ENCODE results near the gene VWDE. TPM values are rescaled to one million over a fixed set of nuclear protein-coding genes. Genes with fewer than 3 reads are reported as not detected.
"Not testable (repeated sequence)": the region's sequence is repeated elsewhere in the genome, so short reads cannot be mapped to it uniquely, and the experiment has no call there.

The VWDE gene
- 1 to 10 TPM; 1.5 to 1.9 TPM for total RNA-seq

- Mint-ChIP-seq H3K27me3 (ENCODE audit: low read depth) (peaks cover 14% of the 10 kb centered on the region), H3K9me3 (peaks cover 4% of the 10 kb centered on the region), H3K27ac (peak within 1 kb of the TSS; percentile 77), H3K36me3 (ENCODE audit: low read depth) (no peaks in the 10 kb centered on the region), H3K4me1 (ENCODE audit: low read depth) (peaks cover 9% of the 10 kb centered on the region), H3K4me3 (peak within 1 kb of the TSS; percentile 75)
- CTCF ChIA-PET: interaction anchor here (1.4 kb wide), 1 partner anchor 87 kb away, joined by 8 read pairs; no protein-coding TSS in a partner anchor
- DNase-seq: peak; percentile 76
- intact Hi-C loops (cut with micrococcal nuclease): loop anchor here (2.0 kb wide), 3 partner anchors 147 to 283 kb away; partner anchors contain the start of genes ARL4A and TMEM106B
Measured at GRCh38 chr7:12403287-12404181, at the start of gene VWDE. Gene VWDE, minus strand, starts transcription at chr7:12403865. Its CDS starts 149 bp downstream, at chr7:12403716.

DNA sequence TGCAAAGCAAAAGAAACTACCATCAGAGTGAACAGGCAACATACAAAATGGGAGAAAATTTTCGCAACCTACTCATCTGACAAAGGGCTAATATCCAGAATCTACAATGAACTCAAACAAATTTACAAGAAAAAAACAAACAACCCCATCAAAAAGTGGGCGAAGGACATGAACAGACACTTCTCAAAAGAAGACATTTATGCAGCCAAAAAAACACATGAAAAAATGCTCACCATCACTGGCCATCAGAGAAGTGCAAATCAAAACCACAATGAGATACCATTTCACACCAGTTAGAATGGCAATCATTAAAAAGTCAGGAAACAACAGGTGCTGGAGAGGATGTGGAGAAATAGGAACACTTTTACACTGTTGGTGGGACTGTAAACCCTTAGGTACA lies 49.5 kb upstream of the VWDE start:
- CTCF ChIA-PET: not testable (repeated sequence)
- intact Hi-C loops (cut with micrococcal nuclease): loop anchor here (10.0 kb wide), 1 partner anchor 172 kb away; no protein-coding TSS in a partner anchor

GRCh38 chr7:12450615-12451014 lies 47.0 kb upstream of the VWDE start:
- Mint-ChIP-seq H3K4me3 (no peak overlapping the region), H3K9me3 (no peaks in the 10 kb centered on the region), H3K4me1 (ENCODE audit: low read depth) (no peaks in the 10 kb centered on the region), H3K27me3 (ENCODE audit: low read depth) (peaks cover 4% of the 10 kb centered on the region), H3K36me3 (ENCODE audit: low read depth) (no peaks in the 10 kb centered on the region), H3K27ac (no peak overlapping the region)
- DNase-seq: no peak
- CTCF ChIA-PET: interaction anchor here (1.5 kb wide), 1 partner anchor 39 kb away, joined by 8 read pairs; no protein-coding TSS in a partner anchor
- intact Hi-C loops (cut with micrococcal nuclease): loop anchor here (10.0 kb wide), 1 partner anchor 174 kb away; no protein-coding TSS in a partner anchor

More for the DNA sequence above, 49.5 kb upstream of the VWDE start:
- H3K27ac Mint-ChIP-seq; H3K4me1 Mint-ChIP-seq (ENCODE audit: low read depth); H3K9me3 Mint-ChIP-seq; H3K4me3 Mint-ChIP-seq; DNase-seq; H3K36me3 Mint-ChIP-seq (ENCODE audit: low read depth); H3K27me3 Mint-ChIP-seq (ENCODE audit: low read depth): not testable (repeated sequence)

- Mint-ChIP-seq H3K9me3 (no peaks in the 10 kb centered on the region), H3K4me3 (no peak overlapping the region), H3K4me1 (ENCODE audit: low read depth) (no peaks in the 10 kb centered on the region), H3K36me3 (ENCODE audit: low read depth) (no peaks in the 10 kb centered on the region), H3K27me3 (ENCODE audit: low read depth) (peaks cover 13% of the 10 kb centered on the region), H3K27ac (no peak overlapping the region)
- DNase-seq: no peak
- intact Hi-C loops (cut with micrococcal nuclease): no loop called here
- CTCF ChIA-PET: no interaction called here
Measured at GRCh38 chr7:12444785-12445184, 41.1 kb upstream of the VWDE start.

DNA sequence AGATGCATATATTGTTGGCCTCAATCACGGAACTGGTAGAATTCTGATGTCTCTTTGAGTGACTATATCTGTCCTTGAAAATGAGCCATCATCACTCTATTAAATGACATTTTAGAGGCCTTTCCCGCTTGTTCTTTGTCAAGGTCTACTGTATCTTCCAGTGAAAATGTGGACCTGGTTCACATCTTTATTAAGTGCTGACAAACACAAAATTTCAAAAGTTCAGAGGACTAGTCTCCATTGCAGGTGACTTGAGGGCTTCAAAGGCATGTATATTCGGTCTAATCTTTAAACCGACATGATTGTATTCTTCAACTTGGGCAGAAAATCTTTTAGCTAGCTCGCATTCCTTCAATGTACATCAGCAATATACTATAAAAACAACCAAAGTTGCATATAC lies 36.6 kb upstream of the VWDE start:
- CTCF ChIA-PET: interaction anchor here (0.9 kb wide), 1 partner anchor 50 kb away, joined by 3 read pairs; no protein-coding TSS in a partner anchor
- H3K4me1 Mint-ChIP-seq (ENCODE audit: low read depth): no peaks in the 10 kb centered on the region
- H3K9me3 Mint-ChIP-seq: no peaks in the 10 kb centered on the region
- intact Hi-C loops (cut with micrococcal nuclease): no loop called here
- no peak overlapping the region for H3K27ac Mint-ChIP-seq
- DNase-seq: no peak
- no peak overlapping the region for H3K4me3 Mint-ChIP-seq
- H3K36me3 Mint-ChIP-seq (ENCODE audit: low read depth): no peaks in the 10 kb centered on the region
- H3K27me3 Mint-ChIP-seq (ENCODE audit: low read depth): peaks cover 18% of the 10 kb centered on the region

- no peak overlapping the region for H3K27ac Mint-ChIP-seq
- H3K36me3 Mint-ChIP-seq (ENCODE audit: low read depth): no peaks in the 10 kb centered on the region
- no peak for DNase-seq
- H3K27me3 Mint-ChIP-seq (ENCODE audit: low read depth): peaks cover 12% of the 10 kb centered on the region
- no peak overlapping the region for H3K4me3 Mint-ChIP-seq
- H3K4me1 Mint-ChIP-seq (ENCODE audit: low read depth): no peaks in the 10 kb centered on the region
- H3K9me3 Mint-ChIP-seq: no peaks in the 10 kb centered on the region
- intact Hi-C loops (cut with micrococcal nuclease): no loop called here
- CTCF ChIA-PET: interaction anchor here (1.2 to 2.8 kb wide), 5 partner anchors 22 to 58 kb away, joined by 3 to 13 read pairs (median 5); no protein-coding TSS in a partner anchor
Measured at GRCh38 chr7:12436896-12437535, 33.4 kb upstream of the VWDE start.

DNA sequence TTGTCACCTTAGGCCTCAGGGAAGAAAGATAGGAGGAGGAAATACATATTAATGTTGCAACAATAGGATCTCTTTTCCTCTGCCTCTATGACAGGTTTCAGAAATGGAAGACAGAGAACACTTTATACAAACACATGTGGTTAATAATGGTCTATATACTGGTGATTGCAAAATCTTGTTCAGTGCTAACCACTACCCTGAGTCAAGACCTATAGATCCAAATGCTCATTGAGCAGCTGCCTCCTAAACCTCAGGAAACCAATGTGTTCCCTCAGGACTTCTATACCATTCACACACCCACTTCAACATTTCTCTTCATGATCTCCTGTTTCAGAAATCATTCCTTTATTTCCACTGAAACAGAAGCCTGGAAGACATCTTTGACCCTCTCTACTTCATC lies 32.5 kb upstream of the VWDE start:
- no peaks in the 10 kb centered on the region for H3K4me1 Mint-ChIP-seq (ENCODE audit: low read depth)
- intact Hi-C loops (cut with micrococcal nuclease): no loop called here
- no peaks in the 10 kb centered on the region for H3K36me3 Mint-ChIP-seq (ENCODE audit: low read depth)
- DNase-seq: no peak
- no peak overlapping the region for H3K27ac Mint-ChIP-seq
- H3K9me3 Mint-ChIP-seq: no peaks in the 10 kb centered on the region
- H3K4me3 Mint-ChIP-seq: no peak overlapping the region
- CTCF ChIA-PET: interaction anchor here (1.2 to 2.8 kb wide), 5 partner anchors 23 to 59 kb away, joined by 3 to 13 read pairs (median 5); no protein-coding TSS in a partner anchor
- peaks cover 12% of the 10 kb centered on the region for H3K27me3 Mint-ChIP-seq (ENCODE audit: low read depth)

GRCh38 chr7:12434012-12434642 lies 30.5 kb upstream of the VWDE start:
- intact Hi-C loops (cut with micrococcal nuclease): loop anchor here (1.0 kb wide), 1 partner anchor 56 kb away; no protein-coding TSS in a partner anchor
- CTCF ChIA-PET: interaction anchor here (0.7 to 1.9 kb wide), 14 partner anchors 8 to 189 kb away, joined by 3 to 16 read pairs (median 4); no protein-coding TSS in a partner anchor

DNA sequence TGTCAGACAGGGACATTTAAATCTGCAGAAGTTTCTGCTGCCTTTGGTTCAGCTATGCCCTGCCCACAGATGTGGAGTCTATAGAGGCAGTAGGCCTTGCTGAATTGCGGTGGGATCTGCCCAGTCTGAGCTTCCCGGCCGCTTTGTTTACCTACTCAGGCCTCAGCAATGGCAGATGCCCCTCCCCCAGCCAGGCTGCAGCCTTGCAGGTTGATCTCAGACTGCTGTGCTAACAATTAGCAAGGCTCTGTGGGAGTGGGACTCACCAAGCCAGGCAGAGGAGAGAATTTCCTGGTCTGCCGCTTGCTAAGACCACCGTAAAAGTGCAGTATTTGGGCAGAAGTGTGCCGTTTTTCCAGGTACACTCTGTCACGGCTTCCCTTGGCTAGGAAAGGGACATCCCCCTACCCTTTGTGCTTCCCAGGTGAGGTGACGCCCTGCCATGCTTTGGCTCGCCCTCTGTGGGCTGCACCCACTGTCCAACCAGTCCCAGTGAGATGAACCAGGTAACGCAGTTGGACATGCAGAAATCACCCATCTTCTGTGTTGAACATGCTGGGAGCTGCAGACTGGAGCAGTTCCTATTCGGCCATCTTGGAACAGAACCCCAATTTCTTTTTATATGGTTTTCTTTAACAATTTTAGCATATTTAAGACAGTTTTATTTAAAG lies 28.4 kb upstream of the VWDE start:
- Mint-ChIP-seq H3K9me3 (no peaks in the 10 kb centered on the region), H3K27me3 (ENCODE audit: low read depth) (peaks cover 12% of the 10 kb centered on the region), H3K27ac (no peak overlapping the region), H3K4me3 (no peak overlapping the region), H3K4me1 (ENCODE audit: low read depth) (no peaks in the 10 kb centered on the region), H3K36me3 (ENCODE audit: low read depth) (no peaks in the 10 kb centered on the region)
- intact Hi-C loops (cut with micrococcal nuclease): no loop called here
- DNase-seq: no peak
- CTCF ChIA-PET: interaction anchor here (1.3 kb wide), 1 partner anchor 26 kb away, joined by 3 read pairs; no protein-coding TSS in a partner anchor

More at GRCh38 chr7:12434012-12434642, 30.5 kb upstream of the VWDE start:
- H3K4me1 Mint-ChIP-seq (ENCODE audit: low read depth): no peaks in the 10 kb centered on the region
- H3K27me3 Mint-ChIP-seq (ENCODE audit: low read depth): peaks cover 10% of the 10 kb centered on the region
- no peak overlapping the region for H3K4me3 Mint-ChIP-seq
- no peaks in the 10 kb centered on the region for H3K36me3 Mint-ChIP-seq (ENCODE audit: low read depth)
- DNase-seq: no peak
- no peak overlapping the region for H3K27ac Mint-ChIP-seq
- no peaks in the 10 kb centered on the region for H3K9me3 Mint-ChIP-seq

- CTCF ChIA-PET: no interaction called here
- Mint-ChIP-seq H3K27me3 (ENCODE audit: low read depth) (peaks cover 12% of the 10 kb centered on the region), H3K4me3 (no peak overlapping the region), H3K9me3 (peaks cover 1% of the 10 kb centered on the region), H3K27ac (no peak overlapping the region), H3K4me1 (ENCODE audit: low read depth) (no peaks in the 10 kb centered on the region), H3K36me3 (ENCODE audit: low read depth) (no peaks in the 10 kb centered on the region)
- intact Hi-C loops (cut with micrococcal nuclease): no loop called here
- DNase-seq: no peak
Measured at GRCh38 chr7:12425311-12425710, 21.6 kb upstream of the VWDE start.

GRCh38 chr7:12423997-12424745 lies 20.5 kb upstream of the VWDE start:
- CTCF ChIA-PET: interaction anchor here (1.9 kb wide), 1 partner anchor 10 kb away, joined by 9 read pairs; no protein-coding TSS in a partner anchor
- no peaks in the 10 kb centered on the region for H3K36me3 Mint-ChIP-seq (ENCODE audit: low read depth)
- H3K9me3 Mint-ChIP-seq: peaks cover 1% of the 10 kb centered on the region
- H3K27ac Mint-ChIP-seq: no peak overlapping the region
- H3K4me3 Mint-ChIP-seq: no peak overlapping the region
- H3K4me1 Mint-ChIP-seq (ENCODE audit: low read depth): no peaks in the 10 kb centered on the region
- H3K27me3 Mint-ChIP-seq (ENCODE audit: low read depth): peaks cover 11% of the 10 kb centered on the region
- intact Hi-C loops (cut with micrococcal nuclease): no loop called here
- no peak for DNase-seq
